GM21786 (cell line): ENCODE measurements around the gene RESP18.

Experiments used
- ATAC-seq: cut with Tn5 transposase; IDR thresholded peaks from one replicate; pipeline ENCODE4 v1.9.1; 2021; ENCODE audit not compliant: unreplicated experiment

RESP18 gene

DNA sequence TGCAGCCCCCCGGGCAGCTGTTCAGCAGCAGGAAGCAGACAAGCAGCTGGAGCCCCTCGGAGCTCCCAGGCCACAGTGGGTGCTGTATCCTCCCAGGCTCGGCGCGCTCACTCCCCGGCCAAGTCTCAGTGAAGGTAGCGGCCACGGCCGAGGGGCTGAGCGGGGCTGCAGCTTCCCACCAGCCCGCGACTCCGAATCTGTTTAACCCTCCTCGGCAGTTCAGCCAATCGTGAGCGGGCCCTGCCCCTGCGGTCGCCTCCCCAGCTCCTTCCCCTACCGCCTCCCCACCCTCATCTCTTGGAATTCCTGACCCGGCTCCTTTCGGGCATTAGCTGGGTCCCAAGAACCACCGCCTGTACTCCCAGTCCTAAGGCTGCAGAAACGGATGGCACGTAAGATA lies at the start of gene RESP18:
RESP18 (minus strand) TSS at position 203 of the 400 bp plus-strand sequence.
- ATAC-seq, result no peak

GRCh38 chr2:219381448-219381847 lies 48.9 kb upstream of the RESP18 start:
- no peak for ATAC-seq

DNA sequence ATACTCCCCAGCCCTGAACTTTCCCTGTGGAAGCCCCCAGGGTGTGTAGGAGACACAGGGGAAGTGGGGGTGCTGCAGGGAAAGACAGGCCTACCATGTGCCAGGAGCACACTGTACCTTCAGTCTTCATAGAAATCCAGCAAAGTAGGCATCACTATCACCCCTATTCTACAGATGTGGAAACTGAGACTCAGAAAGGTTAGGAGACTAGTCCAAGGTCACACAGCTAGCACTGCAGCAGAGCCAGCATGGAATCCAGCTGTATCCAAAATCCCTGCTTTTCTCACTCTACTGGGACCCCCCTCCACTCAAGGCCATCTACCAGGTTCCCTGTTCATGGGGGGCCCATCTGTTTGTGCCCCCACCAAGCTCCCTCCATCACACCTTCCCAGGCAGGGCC lies 48.4 kb upstream of the RESP18 start:
- no peak for ATAC-seq

- ATAC-seq, result no peak
Observed at GRCh38 chr2:219378163-219378851, 45.8 kb upstream of the RESP18 start.

DNA sequence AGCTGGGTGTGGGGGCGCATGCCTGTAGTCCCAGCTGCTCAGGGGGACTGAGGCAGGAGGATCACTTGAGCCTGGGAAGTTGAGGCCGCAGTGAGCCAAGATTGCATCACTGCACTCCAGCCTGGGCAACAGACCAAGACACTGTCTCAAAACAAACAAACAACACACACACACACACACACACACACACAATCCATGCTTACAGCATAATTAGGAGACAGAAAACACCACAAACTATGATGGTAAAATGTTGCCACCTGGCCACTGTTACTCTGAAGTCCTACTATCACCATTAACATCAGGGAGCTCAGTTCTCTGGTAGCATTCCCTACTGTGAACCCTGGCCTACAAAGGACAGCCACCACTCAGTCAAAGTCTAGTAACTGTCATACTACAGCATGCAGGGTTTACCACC lies 36.9 kb upstream of the RESP18 start:
- no peak for ATAC-seq

DNA sequence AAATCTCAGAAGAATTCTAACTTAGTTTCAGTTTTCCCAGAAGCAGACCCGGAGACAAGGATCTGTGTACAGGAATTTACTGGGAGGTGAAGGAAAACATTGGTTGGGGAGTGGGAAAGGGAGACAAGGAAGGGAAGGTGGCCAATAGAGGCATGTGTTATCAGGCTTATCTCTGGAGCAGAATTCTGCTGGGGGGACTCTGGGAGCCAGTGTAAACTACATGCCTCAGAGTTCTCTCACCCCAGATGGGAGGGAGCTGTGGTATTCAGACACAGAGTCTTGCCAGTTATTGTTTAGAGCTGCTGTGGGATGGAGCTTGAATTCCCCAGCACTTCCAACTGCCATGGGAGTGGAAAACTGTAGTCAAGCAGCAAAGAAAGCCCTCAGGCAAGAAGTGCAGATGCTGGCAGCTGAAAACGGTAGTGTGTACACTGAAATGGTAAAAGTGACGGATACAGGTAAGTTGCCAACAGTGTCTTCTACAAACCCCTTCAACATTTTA lies 36.2 kb upstream of the RESP18 start:
- ATAC-seq, result no peak

- ATAC-seq, result peak; percentile 95
Observed at GRCh38 chr2:219362524-219363164, 30.1 kb upstream of the RESP18 start.

DNA sequence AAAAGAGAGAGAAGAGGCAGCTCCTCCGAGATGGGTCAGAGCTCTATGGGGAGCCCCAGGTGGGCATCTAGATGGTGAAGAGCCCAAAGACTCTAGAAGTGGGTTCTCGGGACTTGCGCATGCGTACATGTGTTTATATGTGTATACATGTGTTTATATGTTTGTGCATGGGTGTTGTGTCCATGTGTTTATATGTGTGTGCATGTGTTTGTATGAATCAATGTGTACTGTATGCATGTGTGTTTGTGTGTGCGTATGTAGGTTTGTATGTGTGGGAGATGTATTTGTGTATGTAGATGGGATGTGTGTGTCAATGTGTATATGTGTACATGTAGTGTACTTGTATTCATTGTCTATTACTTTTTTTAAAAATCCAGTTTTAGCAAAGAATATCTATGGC lies 29.5 kb upstream of the RESP18 start:
- ATAC-seq, result no peak

- no peak for ATAC-seq
Observed at GRCh38 chr2:219358170-219359075, 25.9 kb upstream of the RESP18 start.

GRCh38 chr2:219356834-219357233 lies 24.3 kb upstream of the RESP18 start:
- no peak for ATAC-seq

- ATAC-seq, result no peak
Observed at GRCh38 chr2:219354582-219354981, 22.0 kb upstream of the RESP18 start.

GRCh38 chr2:219353129-219353528 lies 20.6 kb upstream of the RESP18 start:
- no peak for ATAC-seq

DNA sequence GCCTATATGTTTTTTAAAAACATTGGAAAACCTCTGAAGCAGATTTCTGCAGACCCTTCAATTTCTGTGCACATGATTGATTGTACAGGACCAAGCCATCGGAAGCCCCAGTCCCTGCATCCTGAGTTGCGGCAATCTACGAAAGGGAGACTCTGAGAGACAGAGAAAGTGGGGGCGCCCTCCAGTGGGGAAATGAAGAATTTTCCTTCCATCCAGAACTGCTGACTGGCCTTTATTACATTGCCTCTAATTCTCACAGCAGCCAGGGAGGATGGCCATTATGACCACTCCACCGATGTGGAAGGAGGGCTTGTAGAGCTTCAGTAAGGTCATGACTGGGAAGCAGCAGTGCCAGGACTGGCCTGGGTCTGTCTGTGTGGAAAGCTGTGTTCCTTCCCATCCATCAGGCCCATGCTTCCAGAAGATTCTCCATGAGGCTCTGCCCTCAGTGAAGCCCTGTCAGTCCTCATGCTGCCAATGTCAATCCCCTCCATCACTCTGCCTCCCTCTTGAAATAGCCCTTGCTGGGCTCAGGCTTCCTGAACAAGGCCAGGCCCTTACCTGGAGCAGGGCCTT lies 20.0 kb upstream of the RESP18 start:
- ATAC-seq, result no peak

- ATAC-seq, result no peak
Observed at GRCh38 chr2:219350710-219351221, 18.2 kb upstream of the RESP18 start.

DNA sequence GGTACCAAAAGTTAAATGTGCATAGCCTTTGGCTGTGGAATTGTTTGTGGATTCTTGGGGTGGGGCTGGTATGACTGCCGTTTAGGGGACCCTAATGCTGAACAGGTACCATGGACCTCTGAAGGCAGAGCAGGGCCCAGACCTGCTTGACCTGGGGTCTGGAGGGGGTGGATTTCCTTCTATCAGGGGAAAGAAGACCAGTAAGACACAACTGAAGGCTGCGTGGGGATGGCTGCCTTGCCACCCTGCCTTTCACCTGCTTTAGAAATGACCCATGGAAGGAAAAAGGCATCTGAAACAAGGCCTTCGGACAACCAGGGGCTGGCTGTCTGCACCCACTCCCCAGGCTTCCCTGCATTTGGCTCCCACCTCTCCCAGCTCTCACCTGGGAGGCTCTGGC lies 17.7 kb upstream of the RESP18 start:
- no peak for ATAC-seq

DNA sequence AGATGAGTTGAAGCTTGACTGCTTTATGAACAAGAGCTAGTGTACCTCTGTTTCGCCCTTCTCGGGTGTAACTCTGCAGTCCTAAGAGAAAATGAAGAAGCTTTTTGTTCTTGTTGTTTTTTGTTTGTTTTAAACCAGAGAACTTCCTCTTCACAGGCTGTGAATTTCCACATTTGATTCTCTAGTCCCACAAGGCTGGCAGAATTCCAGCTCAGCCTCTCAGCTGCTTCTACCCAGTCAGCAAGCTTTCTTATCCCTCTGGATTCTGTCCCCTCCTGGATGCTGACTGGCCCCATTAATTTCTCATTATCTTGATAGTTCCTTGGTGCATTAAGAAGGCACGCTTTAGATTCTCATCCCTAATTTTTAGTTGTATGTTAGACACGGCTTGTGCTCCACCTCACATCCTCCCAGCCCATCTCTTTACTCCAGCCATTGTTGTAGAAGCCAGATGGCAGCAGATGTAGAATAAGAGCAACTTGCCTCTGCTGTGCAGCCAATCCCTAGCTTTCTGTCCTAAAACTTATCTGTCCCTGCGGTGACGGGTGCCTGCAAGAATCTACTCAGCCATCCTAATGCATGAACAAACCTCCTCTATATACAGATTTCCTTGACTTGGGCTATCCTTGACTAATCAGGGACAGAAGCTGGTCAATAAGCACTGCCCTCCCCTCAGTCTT lies 12.3 kb upstream of the RESP18 start:
- no peak for ATAC-seq

DNA sequence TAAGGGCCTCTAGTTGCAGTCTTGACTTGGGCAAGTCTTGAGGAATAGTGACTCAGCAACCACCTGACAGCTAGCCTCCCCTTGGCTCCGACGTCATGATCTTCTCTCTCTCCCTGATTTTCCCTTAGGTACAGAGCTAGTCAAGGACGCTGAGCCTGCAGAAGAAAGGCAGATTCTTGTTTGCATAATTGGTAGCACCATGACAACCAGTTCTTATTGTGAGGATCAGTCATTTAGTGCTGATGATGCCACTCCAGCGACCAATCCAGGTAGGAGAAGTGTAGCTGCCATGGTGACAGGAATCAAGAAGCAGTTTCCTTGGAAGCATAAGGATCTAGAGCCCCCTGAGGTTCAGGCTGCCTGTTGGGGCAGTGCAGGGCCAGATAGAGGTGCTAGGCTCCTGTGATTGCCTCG lies 2.8 kb upstream of the RESP18 start:
- ATAC-seq, result no peak

DNA sequence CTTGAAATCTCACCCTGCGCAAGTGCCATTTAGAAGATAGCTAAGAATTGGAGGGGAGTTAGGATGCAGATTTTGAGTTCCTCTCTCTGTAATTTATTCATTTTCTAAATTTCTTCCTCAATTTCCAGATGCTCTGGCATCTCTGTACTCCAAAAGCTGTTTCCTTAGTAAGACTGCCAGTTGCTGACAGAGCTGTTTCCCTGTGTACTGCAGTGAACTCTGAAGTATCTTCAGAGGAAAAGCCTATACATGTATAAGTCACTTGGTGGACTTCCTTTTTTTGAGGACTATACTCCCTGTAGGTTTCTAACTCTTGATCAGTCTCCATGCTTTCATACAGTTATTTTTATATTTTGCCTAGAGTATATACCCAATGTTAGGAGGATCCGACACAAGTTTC lies 1.5 kb upstream of the RESP18 start:
- ATAC-seq, result no peak

DNA sequence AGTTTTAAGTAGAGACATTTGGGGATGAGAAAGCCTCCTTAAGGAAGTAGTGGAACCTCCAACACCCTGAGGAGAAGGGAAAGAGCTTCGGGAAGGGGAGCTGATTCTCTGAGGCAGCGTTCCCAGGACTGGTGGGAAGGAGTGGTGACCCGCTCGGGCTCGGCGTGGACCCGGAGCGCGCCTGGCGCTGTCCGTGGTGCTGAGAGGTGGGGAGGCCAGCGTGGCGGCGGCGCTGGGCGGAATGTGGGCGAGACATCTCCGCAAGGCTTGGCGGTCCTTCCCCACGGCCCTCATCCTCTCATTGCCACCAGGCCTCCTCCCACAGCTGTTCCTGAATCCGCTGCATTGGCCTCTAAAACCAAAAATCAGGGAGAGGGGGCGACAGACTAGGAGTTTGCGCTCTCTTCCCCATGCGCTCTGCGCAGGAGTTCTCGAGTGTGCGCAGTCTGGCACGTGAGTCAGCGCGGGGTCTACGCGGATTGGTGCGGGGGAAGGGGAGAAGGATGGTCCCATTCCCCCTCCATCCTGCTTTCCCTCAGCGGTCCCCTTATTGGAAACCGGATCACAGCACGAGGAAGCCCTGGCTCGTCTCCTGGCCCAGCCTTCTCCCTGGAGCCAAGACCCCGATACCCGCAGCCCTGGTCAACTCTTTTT lies 857 bp downstream of the RESP18 start:
- ATAC-seq, result no peak

DNA sequence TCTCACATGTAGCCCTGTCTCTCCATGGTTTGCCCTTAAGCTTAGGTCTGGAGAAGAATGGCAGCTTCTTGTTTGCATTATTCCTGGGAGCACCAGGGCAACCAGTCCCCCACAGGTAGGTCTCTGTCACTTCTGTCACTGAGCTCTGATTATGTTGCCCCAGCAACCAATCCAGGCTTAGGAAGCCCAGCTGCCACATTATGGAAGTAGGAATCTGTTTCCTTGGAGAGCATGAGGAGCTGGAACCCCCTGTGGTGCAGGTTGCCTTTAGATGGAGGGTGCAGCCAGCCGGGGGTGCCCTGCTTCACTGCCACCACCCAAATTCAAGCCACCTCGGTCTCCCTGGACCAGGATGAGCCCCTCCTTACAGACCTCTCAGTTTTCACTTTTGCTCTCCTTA lies 4.8 kb downstream of the RESP18 start:
- no peak for ATAC-seq
